DMS153 treated with DMSO at 0.1 percent for 48 hours (cell line): ENCODE measurements around the gene ANGPTL8.
A peak's percentile ranks its signal among the peaks of the same experiment; 100 is the strongest.

Experiments used
- DNase-seq: peaks from one replicate; lab custom pipeline; 2025; ENCODE audit not compliant: unreplicated experiment; lab: John Stamatoyannopoulos, UW

The ANGPTL8 gene, protein sequence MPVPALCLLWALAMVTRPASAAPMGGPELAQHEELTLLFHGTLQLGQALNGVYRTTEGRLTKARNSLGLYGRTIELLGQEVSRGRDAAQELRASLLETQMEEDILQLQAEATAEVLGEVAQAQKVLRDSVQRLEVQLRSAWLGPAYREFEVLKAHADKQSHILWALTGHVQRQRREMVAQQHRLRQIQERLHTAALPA

GRCh38 chr19:11239377-11240000, at the start of gene ANGPTL8:
TSS of gene ANGPTL8 (plus strand) at chr19:11239619. CDS start at chr19:11239638, 19 bp downstream.
- DNase-seq: no peak

DNA sequence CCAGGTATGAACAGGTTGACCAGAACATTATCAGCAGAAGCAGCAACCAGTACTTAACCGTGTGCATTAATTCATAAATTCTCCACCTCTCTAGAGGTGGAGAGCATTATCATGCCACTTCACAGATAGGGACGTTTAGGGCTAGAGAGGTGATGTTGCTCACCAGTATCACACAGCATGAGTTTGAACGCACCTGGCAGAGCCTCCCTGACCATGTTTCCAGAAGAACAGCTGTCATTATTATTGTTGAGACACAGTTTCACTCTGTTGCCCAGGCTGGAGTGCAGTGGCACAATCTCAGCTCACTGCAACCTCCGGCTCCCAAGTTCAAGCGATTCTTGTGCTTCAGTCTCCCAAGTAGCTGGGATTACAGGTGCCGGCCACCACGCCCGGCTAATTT, 48.9 kb upstream of the ANGPTL8 start:
- no peak for DNase-seq

DNA sequence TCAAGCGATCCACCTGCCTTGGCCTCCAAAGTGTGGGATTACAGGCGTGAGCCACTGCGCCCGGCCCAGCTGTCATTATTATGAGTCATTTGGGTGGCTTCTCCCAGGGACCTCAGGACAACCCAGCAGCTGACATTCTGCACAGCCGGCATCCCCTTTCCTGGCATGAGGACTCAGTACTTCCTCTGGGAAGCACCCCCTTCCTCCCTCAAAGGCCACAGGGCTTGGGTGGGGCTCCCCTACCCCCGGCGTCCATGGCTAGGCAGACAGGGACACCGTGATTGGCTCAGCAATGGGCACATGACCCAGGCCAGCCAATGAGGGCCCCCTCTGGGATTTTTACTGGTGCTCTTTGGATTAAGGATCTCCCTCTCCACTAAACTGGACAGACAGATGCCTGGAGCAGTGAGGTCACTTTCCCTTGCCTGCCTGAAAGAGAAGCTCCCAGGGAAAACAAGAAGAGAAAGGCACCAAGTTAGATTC, 48.1 kb upstream of the ANGPTL8 start:
- DNase-seq: no peak

- no peak for DNase-seq
Observed at GRCh38 chr19:11191934-11192333, 47.5 kb upstream of the ANGPTL8 start.

- no peak for DNase-seq
Observed at GRCh38 chr19:11192957-11193939, 46.2 kb upstream of the ANGPTL8 start.

GRCh38 chr19:11194173-11194572, 45.2 kb upstream of the ANGPTL8 start:
- no peak for DNase-seq

GRCh38 chr19:11194656-11195558, 44.5 kb upstream of the ANGPTL8 start:
- no peak for DNase-seq

DNA sequence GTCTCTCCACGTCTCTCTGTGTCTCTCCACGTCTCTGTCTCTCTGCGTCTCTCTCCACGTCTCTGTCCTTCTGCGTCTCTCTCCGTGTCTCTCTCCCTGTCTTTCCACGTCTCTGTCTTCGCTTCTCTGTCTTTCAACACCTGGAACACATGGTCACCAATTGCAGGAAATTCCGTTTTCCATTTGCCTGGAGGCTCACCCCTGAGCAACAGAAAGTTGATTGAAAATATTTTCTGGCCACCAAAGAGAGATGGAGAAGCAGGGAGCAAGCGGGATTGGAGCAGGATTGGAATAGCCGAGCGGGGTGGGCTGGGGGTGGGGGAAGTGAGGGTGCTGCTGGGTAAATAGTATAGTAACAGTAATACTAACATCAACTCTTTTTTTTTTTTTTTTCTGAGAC, 43.7 kb upstream of the ANGPTL8 start:
- DNase-seq: no peak

DNA sequence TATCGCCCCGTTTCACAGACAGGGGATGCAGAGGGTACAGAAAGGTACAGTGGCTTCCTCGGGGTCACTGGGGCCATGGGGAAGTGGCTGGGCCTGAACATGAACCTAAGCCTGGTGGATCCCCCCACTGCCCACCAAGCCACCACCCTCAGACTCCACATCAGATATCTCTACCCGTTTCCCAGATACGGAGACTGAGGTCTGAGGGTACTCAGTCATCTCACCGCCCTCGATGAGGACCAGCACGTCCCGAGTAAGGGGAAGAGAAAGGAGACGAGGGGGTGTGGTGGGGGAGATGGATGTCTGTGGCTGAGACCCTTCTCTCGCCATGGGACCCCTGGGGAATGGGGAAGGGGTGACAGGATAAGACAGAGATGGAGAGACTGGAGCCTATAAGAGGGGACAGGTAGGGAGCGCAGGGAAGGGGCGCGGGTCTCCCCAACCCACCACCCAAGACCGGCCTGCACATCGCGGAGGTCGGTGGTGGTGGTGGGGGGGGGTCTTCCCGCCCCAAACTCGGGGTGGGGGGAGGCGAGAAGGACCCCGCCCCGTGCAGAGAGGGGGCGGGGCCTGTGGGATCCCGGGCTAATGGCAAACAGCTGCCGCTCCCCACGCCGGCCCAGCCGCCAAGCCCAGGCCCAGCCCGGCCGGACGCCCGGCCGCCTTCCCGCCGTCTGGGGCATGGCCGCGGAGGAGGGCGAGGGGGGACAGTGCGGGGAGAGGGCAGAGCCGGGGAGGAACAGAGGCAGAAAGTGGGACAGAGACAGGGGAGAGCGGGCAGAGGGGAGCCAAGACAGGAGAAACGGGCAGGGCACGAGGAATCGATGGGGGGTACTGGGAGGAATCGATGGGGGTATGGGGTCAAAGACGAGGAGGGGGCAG, 42.8 kb upstream of the ANGPTL8 start:
- DNase-seq: no peak

GRCh38 chr19:11197291-11198174, 41.9 kb upstream of the ANGPTL8 start, which contains the start of gene KANK2:
TSS of gene KANK2 (minus strand) at chr19:11197545. CDS start at chr19:11194511, 3,034 bp downstream.
- DNase-seq: peak; percentile 67

- no peak for DNase-seq
Observed at GRCh38 chr19:11198175-11198534, 41.3 kb upstream of the ANGPTL8 start.

DNA sequence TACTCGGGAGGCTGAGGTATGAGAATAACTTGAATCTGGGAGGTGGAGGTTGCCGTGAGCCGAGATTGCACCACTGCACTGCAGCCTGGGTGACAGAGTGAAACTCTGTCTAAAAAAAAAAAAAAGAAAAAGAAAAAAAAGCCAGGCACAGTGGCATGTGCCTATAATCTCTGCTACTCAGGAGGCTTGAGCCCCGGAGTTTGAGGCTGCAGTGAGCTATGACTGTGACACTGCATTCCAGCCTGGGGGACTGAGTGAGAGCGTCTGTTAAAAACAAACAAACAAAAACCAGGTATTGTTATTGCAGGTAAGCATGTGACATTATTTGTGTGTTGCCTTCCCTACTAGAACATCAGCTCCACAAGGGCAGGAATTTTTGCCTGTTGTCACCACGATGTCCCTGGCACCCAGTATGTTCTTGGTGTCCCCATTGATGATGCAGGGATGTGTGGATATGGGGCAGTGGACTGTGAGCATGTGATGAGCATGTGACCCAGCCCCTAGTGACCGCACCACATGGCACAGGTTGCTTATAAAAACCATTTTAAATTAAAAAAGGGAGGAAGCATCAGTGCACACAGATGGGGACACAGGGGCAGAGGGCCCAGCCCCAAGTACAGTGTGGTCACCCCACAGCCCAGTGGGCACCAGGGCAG, 40.5 kb upstream of the ANGPTL8 start:
- no peak for DNase-seq

GRCh38 chr19:11199517-11199916, 39.9 kb upstream of the ANGPTL8 start:
- DNase-seq: no peak

DNA sequence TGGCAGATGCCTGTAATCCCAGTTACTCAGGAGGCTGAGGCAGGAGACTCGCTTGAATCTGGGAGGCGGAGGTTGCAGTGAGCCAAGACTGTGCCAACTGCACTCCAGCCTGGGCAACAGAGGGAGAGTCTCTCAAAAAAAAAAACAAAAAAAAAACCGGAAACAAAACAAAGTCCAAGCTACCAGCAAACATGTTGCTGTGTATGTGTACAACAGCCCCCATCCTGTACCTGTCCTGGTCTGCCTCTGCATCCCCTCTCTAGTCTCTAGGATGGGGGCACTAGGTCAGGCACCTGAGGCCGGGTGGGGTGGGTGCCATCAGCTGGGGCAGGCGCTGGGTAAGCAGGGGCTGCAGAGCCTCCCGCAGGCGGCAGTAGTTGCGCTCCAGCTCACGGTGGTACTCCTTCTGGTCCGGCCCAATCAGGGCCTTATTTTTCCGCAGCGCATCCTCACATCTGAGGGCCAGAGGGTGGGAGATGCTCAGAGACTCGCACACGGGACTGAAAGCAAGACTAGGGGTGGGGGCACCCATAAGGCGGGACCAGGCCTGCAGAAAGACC, 39.3 kb upstream of the ANGPTL8 start:
- no peak for DNase-seq

DNA sequence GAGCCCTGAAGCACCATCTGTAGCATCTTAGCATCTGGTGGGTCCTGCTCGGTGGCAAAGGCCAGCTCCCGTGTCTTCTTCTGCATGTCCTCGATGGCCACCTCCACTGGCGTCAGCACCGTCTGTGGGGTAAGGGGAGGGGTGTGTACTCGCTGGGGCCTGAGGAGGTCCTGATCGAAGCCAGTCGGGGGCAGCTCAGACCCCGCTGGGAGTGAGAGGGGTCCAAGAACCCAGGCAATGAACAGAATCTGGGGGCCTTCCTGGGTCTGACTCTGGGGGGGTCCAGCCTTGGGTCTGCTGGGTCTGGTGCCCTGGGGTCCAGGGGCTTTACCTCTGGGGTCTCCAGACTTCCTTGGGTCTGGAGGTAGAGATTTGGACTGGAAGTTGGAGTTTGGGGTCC, 38.5 kb upstream of the ANGPTL8 start:
- no peak for DNase-seq

GRCh38 chr19:11201791-11202190, 37.6 kb upstream of the ANGPTL8 start:
- no peak for DNase-seq

GRCh38 chr19:11202488-11203193, 36.8 kb upstream of the ANGPTL8 start:
- no peak for DNase-seq
